LNCaP clone FGC (cell line): Measurements from ENCODE around the gene ZNF385B.

Experiments used
- DNase-seq: peaks from one replicate; pipeline ENCODE4 v3.0.0-alpha.2; 2011; ENCODE audit warnings: low read depth
- H3K4me3 ChIP-seq: 2 replicates; pipeline ENCODE4 v1.5.1; 2011; ENCODE audit warnings: mild to moderate bottlenecking, low read depth, low read length, control low read depth
- CTCF ChIP-seq: IDR thresholded peaks from 2 replicates; pipeline ENCODE4 v1.5.1; 2012; ENCODE audit warnings: mild to moderate bottlenecking; ENCODE audit not compliant: control insufficient read depth, insufficient read depth; ENCODE audit errors: extremely low read depth

The ZNF385B gene

GRCh38 chr2:179811042-179811441 is 50.4 kb downstream of the ZNF385B start:
- no peak for DNase-seq
- TF ChIP-seq CTCF, result no peak
- no peak overlapping the region for H3K4me3 ChIP-seq

- no peak for TF ChIP-seq CTCF
- DNase-seq, result no peak
Measured at GRCh38 chr2:179809606-179810005, 51.8 kb downstream of the ZNF385B start.

DNA sequence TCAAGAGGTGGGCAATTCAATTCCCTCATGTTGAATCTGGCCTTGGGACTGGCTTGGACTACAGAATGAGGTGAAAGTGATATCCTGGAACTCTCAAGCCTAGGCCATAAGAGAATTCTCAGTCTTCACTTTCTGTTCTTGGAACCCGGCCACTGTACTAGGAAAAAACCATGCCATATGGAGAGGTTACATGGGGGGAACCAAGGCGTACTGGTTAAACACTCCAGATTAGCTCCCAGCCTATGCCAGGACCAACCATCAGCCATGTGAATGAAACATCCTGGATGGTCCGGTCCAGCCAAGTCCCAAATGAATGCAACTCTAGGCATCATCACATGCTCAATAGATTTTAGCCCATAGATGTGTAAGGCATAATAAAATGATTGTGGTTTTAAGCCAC is 56.4 kb downstream of the ZNF385B start:
- TF ChIP-seq CTCF, result no peak
- no peak overlapping the region for H3K4me3 ChIP-seq
- DNase-seq, result no peak

More at GRCh38 chr2:179809606-179810005, 51.8 kb downstream of the ZNF385B start:
- no peak overlapping the region for H3K4me3 ChIP-seq

- no peak overlapping the region for H3K4me3 ChIP-seq
- TF ChIP-seq CTCF, result no peak
- DNase-seq, result no peak
Measured at GRCh38 chr2:179804206-179804605, 57.2 kb downstream of the ZNF385B start.

- DNase-seq, result no peak
- H3K4me3 ChIP-seq, result no peak overlapping the region
- TF ChIP-seq CTCF, result no peak
Measured at GRCh38 chr2:179802051-179802882, 59.1 kb downstream of the ZNF385B start.

DNA sequence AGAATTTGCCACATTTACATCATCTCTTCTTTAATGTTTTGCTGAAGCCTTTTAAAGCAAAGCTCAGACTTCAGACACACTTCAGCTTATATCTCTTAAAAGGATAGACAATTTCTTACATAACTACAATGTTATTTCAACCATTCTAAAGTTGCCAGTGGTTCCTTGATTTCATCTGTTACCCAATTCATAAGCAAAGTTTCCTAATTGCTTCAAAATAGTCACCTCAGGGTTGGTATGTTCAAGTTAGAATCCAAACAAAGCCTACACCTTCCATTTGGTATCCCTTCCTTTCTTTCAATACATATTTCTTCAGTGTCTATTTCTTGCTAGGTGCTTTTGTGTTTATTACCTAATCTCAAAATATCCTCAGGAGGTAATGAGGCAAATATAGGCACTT is 60.6 kb downstream of the ZNF385B start:
- TF ChIP-seq CTCF, result no peak
- DNase-seq, result no peak
- H3K4me3 ChIP-seq, result no peak overlapping the region
